Measurements from ENCODE around the gene C18orf54.
"Not testable (repeated sequence)": the region's sequence is repeated elsewhere in the genome, so short reads cannot be mapped to it uniquely, and the experiment has no call there.

Gene C18orf54

GRCh38 chr18:54357660-54358494 is at the start of gene C18orf54, which contains the start of gene STARD6:
Gene C18orf54 (plus strand): TSS chr18:54357906. CDS start chr18:54360573, 2,667 bp downstream.
Gene STARD6 (minus strand): TSS chr18:54357858. CDS start chr18:54354573, 3,285 bp downstream.
- DNase-seq, result peak; percentile 78

GRCh38 chr18:54309564-54309963 is 48.1 kb upstream of the C18orf54 start:
- not testable (repeated sequence) for DNase-seq

GRCh38 chr18:54316071-54316820 is 41.5 kb upstream of the C18orf54 start:
- DNase-seq, result no peak

GRCh38 chr18:54323561-54323960 is 34.1 kb upstream of the C18orf54 start:
- DNase-seq, result no peak

- DNase-seq, result no peak
These were observed 33.7 kb upstream of the C18orf54 start for GRCh38 chr18:54323970-54324369.

- DNase-seq, result no peak
These were observed 29.9 kb upstream of the C18orf54 start for GRCh38 chr18:54327818-54328217.

- DNase-seq, result no peak
These were observed 27.9 kb upstream of the C18orf54 start for GRCh38 chr18:54329787-54330186.

GRCh38 chr18:54330768-54331548 is 26.7 kb upstream of the C18orf54 start:
- no peak for DNase-seq

GRCh38 chr18:54335638-54336173 is 22.0 kb upstream of the C18orf54 start:
- DNase-seq, result no peak

GRCh38 chr18:54338230-54338629 is 19.5 kb upstream of the C18orf54 start:
- DNase-seq, result no peak

GRCh38 chr18:54351186-54351585 is 6.5 kb upstream of the C18orf54 start:
- no peak for DNase-seq

GRCh38 chr18:54357082-54357659 is 535 bp upstream of the C18orf54 start:
- DNase-seq, result no peak

GRCh38 chr18:54358495-54359040 is 862 bp downstream of the C18orf54 start:
- no peak for DNase-seq

- no peak for DNase-seq
These were observed 1.5 kb downstream of the C18orf54 start for GRCh38 chr18:54359233-54359632.

GRCh38 chr18:54360406-54360805 is 2.7 kb downstream of the C18orf54 start:
- DNase-seq, result no peak

- no peak for DNase-seq
These were observed 20.4 kb downstream of the C18orf54 start for GRCh38 chr18:54378057-54378456.

- DNase-seq, result no peak
These were observed 23.9 kb downstream of the C18orf54 start for GRCh38 chr18:54381640-54382039.

GRCh38 chr18:54382076-54382475 is 24.4 kb downstream of the C18orf54 start:
- DNase-seq, result no peak

GRCh38 chr18:54382733-54383252 is 25.1 kb downstream of the C18orf54 start:
- no peak for DNase-seq

GRCh38 chr18:54386043-54386442 is 28.3 kb downstream of the C18orf54 start:
- no peak for DNase-seq

GRCh38 chr18:54386800-54387495 is 29.2 kb downstream of the C18orf54 start:
- not testable (repeated sequence) for DNase-seq
